Spleen (tissue), 11 donors: Measurements from ENCODE around the gene CACNA2D3. TPM values are rescaled to one million over a fixed set of nuclear protein-coding genes. Genes with fewer than 3 reads are reported as not detected.
"Not testable (repeated sequence)": the region's sequence is repeated elsewhere in the genome, so short reads cannot be mapped to it uniquely, and the experiment has no call there.

Experiments used
- DNase-seq: peaks from one replicate; pipeline ENCODE4 v3.0.0-alpha.2; 2020
- H3K27ac ChIP-seq, 8 donors: fragments of 200-600 bp; sonication (generic) in 7 of 8; 1 replicate in 4 of 8; 2 replicates in 4 of 8; pipeline versions ENCODE4 v1.5.0 to v1.8.0; 2016 to 2021; ENCODE audit warnings: inconsistent platforms in 4 of 8, mild to moderate bottlenecking in 4 of 8, moderate library complexity in 1 of 8
- H3K27me3 ChIP-seq, 7 donors: fragments of 200-600 bp; sonication (generic) in 6 of 7; replicated peaks in 1 of 7; 1 replicate in 4 of 7; 2 replicates in 3 of 7; pipeline versions ENCODE4 v1.5.0 to v1.8.0; 2016 to 2021; ENCODE audit warnings: inconsistent platforms in 3 of 7, mild to moderate bottlenecking in 1 of 7
- H3K36me3 ChIP-seq, 6 donors: fragments of 200-600 bp; sonication (generic) in 5 of 6; 1 replicate in 4 of 6; 2 replicates in 2 of 6; pipeline versions ENCODE4 v1.5.0 to v1.8.0; 2016 to 2021; ENCODE audit warnings: inconsistent platforms in 2 of 6
- H3K4me1 ChIP-seq, 6 donors: fragments of 200-600 bp; sonication (generic) in 5 of 6; 1 replicate in 3 of 6; 2 replicates in 3 of 6; pipeline versions ENCODE4 v1.5.0 to v1.8.0; 2016 to 2021; ENCODE audit warnings: inconsistent platforms in 3 of 6
- H3K4me3 ChIP-seq, 8 donors: fragments of 200-600 bp; sonication (generic) in 7 of 8; 1 replicate in 4 of 8; 2 replicates in 4 of 8; pipeline versions ENCODE4 v1.5.0 to v1.8.0; 2016 to 2021; ENCODE audit warnings: inconsistent platforms in 4 of 8, mild to moderate bottlenecking in 4 of 8, moderate library complexity in 2 of 8
- H3K9me3 ChIP-seq, 8 donors: fragments of 200-600 bp; sonication (generic) in 7 of 8; 1 replicate in 4 of 8; 2 replicates in 4 of 8; pipeline versions ENCODE4 v1.5.0 to v1.8.0; 2016 to 2021; ENCODE audit warnings: inconsistent platforms in 4 of 8
- POLR2A ChIP-seq, 3 donors: fragments of 450-650 bp; IDR thresholded peaks; one replicate each; pipeline ENCODE4 v1.5.1; 2017; ENCODE audit warnings: antibody characterized with exemption in 3 of 3, mild to moderate bottlenecking in 1 of 3
- POLR2AphosphoS5 ChIP-seq, 3 donors: sonication (generic); formaldehyde crosslinking; IDR thresholded peaks; one replicate each; pipeline ENCODE4 v1.5.1; 2017; ENCODE audit warnings: antibody characterized with exemption in 3 of 3
- WGBS, 5 donors: extraction: QIAGEN DNeasy Blood & Tissue Kit in 3 of 5; methylation state at CpG; one replicate each; pipeline versions ENCODE4 v1.1.5 to v1.1.7; 2013 to 2018; 5-methylcytosine and 5-hydroxymethylcytosine counted together
- intact Hi-C: fragments of 100-400 bp; cut with DNase I; formaldehyde crosslinking; loops from one replicate; pipeline ENCODE4 v1.15.0; 2023; ENCODE audit warnings: low total_unique reads
- polyA plus RNA-seq, 3 donors: library from polyadenylated mRNA; stranded (reverse); fragments of 200-250 nt; gene quantifications; one replicate each; pipeline ENCODE4 v1.2.1, GENCODE V29; 2013
- total RNA-seq, 7 donors: library from RNA; depleted of rRNA in 3 of 7; stranded (reverse); fragments of >200 nt in 3 of 7; fragmentation: NEBNext Ultra II Directional in 4 of 7; extraction: Animal tissue kit (Norgen Biotek cat#: 25700) in 4 of 7; gene quantifications; one replicate each; pipeline versions ENCODE4 v1.1.0 to v1.2.1, GENCODE V29; 2016 to 2021
- TF ChIP-seq, protein P1 (sequence below), 11 experiments: fragments of 200-600 bp in 7 of 11; fragments of 450-650 bp in 4 of 11; sonication (generic) in 4 of 11; IDR thresholded peaks in 8 of 11; conservative IDR thresholded peaks in 3 of 11; 1 replicate in 7 of 11; 2 replicates in 4 of 11; pipeline versions ENCODE4 v1.4.0 to v1.8.0; 2016 to 2021; ENCODE audit warnings: antibody characterized with exemption in 11 of 11, inconsistent platforms in 4 of 11, mild to moderate bottlenecking in 1 of 11
- donor health status: healthy with polysubstance abuse.
- donor health status: DM: no; HTN: no; CAD: no; lungs with moderate emphysema.
- donor health status: DM: no; HTN: no; CAD: no.
- donor health status: Bipolar disorder and iron deficiency.
- donor health status: healthy.
- donor health status: DM: no; HTN: no; CAD: no.
- donor health status: DM: yes; HTN: yes; CAD: no.

CACNA2D3 gene
- total and polyA plus RNA-seq, 10 donors, result 0.83 to 4.9 (median 2.9) TPM

DNA sequence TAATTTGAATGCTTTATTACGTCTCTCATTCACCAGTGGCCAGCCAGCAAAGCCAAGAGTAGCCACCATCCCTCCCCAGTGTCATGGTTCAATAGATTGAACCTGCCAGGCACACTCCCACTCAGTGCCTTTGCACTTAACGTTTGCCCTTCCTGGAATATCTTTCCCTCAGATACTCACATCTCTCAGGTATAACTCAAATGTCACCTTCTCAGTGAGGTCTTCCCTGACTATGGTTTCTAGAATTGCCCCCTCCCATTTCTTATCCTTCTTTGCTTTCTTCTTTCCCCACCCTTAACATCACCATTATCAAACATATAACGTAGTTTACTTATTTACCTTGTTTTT, 511.7 kb downstream of the CACNA2D3 start:
- H3K27ac ChIP-seq, result no peak overlapping the region
- intact Hi-C loops, result no loop called here
- H3K4me1 ChIP-seq, result no peaks in the 10 kb centered on the region
- no peak overlapping the region for H3K4me3 ChIP-seq
- H3K36me3 ChIP-seq, result no peaks in the 10 kb centered on the region
- TF ChIP-seq, protein P1, sequence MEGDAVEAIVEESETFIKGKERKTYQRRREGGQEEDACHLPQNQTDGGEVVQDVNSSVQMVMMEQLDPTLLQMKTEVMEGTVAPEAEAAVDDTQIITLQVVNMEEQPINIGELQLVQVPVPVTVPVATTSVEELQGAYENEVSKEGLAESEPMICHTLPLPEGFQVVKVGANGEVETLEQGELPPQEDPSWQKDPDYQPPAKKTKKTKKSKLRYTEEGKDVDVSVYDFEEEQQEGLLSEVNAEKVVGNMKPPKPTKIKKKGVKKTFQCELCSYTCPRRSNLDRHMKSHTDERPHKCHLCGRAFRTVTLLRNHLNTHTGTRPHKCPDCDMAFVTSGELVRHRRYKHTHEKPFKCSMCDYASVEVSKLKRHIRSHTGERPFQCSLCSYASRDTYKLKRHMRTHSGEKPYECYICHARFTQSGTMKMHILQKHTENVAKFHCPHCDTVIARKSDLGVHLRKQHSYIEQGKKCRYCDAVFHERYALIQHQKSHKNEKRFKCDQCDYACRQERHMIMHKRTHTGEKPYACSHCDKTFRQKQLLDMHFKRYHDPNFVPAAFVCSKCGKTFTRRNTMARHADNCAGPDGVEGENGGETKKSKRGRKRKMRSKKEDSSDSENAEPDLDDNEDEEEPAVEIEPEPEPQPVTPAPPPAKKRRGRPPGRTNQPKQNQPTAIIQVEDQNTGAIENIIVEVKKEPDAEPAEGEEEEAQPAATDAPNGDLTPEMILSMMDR (IDR thresholded peaks at IDR 0.05 in 8 of 11, conservative IDR thresholded peaks at IDR 0.05 in 3 of 11), result no peak
- no peak for TF ChIP-seq POLR2AphosphoS5 (IDR thresholded peaks at IDR 0.05)
- no peak for TF ChIP-seq POLR2A (IDR thresholded peaks at IDR 0.05)
- WGBS, 5 donors, result 71 to 77% (median 73%) methylated on average over 3 of the region's 3 CpGs
- H3K27me3 ChIP-seq, result peaks cover 0 to 7% (median 0%) of the 10 kb centered on the region in 7 donors
- no peaks in the 10 kb centered on the region for H3K9me3 ChIP-seq
- no peak for DNase-seq

GRCh38 chr3:54639790-54640372, 517.5 kb downstream of the CACNA2D3 start:
- WGBS, 5 donors, result 30 to 49% (median 37%) methylated on average over 12 of the region's 12 CpGs
- H3K27ac ChIP-seq, result not testable (repeated sequence)

GRCh38 chr3:54641226-54642014, 519.1 kb downstream of the CACNA2D3 start:
- Histone ChIP-seq H3K27me3 (peaks cover 0 to 15% (median 0%) of the 10 kb centered on the region in 7 donors), H3K9me3 (peaks cover 0 to 10% (median 0%) of the 10 kb centered on the region in 8 donors), H3K27ac (no peak overlapping the region), H3K36me3 (no peaks in the 10 kb centered on the region), H3K4me3 (no peak overlapping the region), H3K4me1 (no peaks in the 10 kb centered on the region)
- DNase-seq, result no peak
- intact Hi-C loops, result no loop called here
- 43 to 64% (median 56%) methylated on average over 2 of the region's 2 CpGs for whole genome bisulfite sequencing, 5 donors
- TF ChIP-seq POLR2AphosphoS5 (IDR thresholded peaks at IDR 0.05), result no peak

More at GRCh38 chr3:54639790-54640372, 517.5 kb downstream of the CACNA2D3 start:
- peaks cover 0 to 15% (median 0%) of the 10 kb centered on the region in 7 donors for H3K27me3 ChIP-seq
- H3K36me3 ChIP-seq, H3K4me3 ChIP-seq, DNase-seq, intact Hi-C loops, H3K9me3 ChIP-seq, H3K4me1 ChIP-seq: not testable (repeated sequence)

DNA sequence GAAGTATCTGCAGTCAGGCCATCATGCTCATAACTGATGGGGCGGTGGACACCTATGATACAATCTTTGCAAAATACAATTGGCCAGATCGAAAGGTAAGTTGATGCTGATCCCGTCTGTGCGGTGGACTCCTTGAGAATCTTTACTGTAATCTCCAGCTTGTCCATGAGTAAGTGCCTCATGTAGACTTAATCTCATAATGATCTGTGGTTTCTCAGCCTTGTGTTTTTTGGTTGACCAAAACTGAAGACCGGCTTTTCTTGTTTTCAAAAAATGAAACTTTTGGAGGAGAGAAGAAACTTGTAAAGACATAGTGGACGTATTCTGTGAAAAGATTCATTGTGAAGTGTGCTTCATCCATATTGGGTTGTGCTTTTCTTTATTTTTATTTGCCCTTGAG, 519.8 kb downstream of the CACNA2D3 start:
- H3K27ac ChIP-seq, result no peak overlapping the region
- peaks cover 0 to 17% (median 5%) of the 10 kb centered on the region in 8 donors for H3K9me3 ChIP-seq
- H3K4me3 ChIP-seq, result no peak overlapping the region
- WGBS, 5 donors, result 82 to 91% (median 89%) methylated on average over 6 of the region's 6 CpGs
- H3K27me3 ChIP-seq, result peaks cover 0 to 15% (median 0%) of the 10 kb centered on the region in 7 donors
- no peaks in the 10 kb centered on the region for H3K4me1 ChIP-seq
- TF ChIP-seq POLR2A (IDR thresholded peaks at IDR 0.05) (no peak), POLR2AphosphoS5 (IDR thresholded peaks at IDR 0.05) (no peak)
- TF ChIP-seq, protein P1 (IDR thresholded peaks at IDR 0.05 in 8 of 11, conservative IDR thresholded peaks at IDR 0.05 in 3 of 11), result no peak
- intact Hi-C loops, result no loop called here
- no peak for DNase-seq
- H3K36me3 ChIP-seq, result no peaks in the 10 kb centered on the region

- Histone ChIP-seq H3K27ac (no peak overlapping the region), H3K4me1 (no peaks in the 10 kb centered on the region), H3K27me3 (no peaks in the 10 kb centered on the region), H3K36me3 (no peaks in the 10 kb centered on the region), H3K9me3 (peaks cover 0 to 32% (median 14%) of the 10 kb centered on the region in 8 donors), H3K4me3 (no peak overlapping the region)
- DNase-seq, result no peak
- no peak for TF ChIP-seq POLR2A (IDR thresholded peaks at IDR 0.05)
- TF ChIP-seq, protein P1 (IDR thresholded peaks at IDR 0.05 in 8 of 11, conservative IDR thresholded peaks at IDR 0.05 in 3 of 11), result no peak
- no peak for TF ChIP-seq POLR2AphosphoS5 (IDR thresholded peaks at IDR 0.05)
- intact Hi-C loops, result no loop called here
Observed at GRCh38 chr3:54647721-54648120, 525.4 kb downstream of the CACNA2D3 start.
